NT2/D1 (cell line): ENCODE measurements around the gene ATG101.

ENCODE experiments used
- SUZ12 ChIP-seq: IDR thresholded peaks from 2 replicates; pipeline ENCODE4 v1.6.1; 2011; ENCODE audit not compliant: insufficient read length, insufficient read depth; ENCODE audit errors: extremely low read depth
- YY1 ChIP-seq: IDR thresholded peaks from 2 replicates; pipeline ENCODE4 v1.6.1; 2011; ENCODE audit not compliant: insufficient read length, insufficient read depth
- ZNF274 ChIP-seq: IDR thresholded peaks from 2 replicates; pipeline ENCODE4 v1.6.1; 2011; ENCODE audit warnings: mild to moderate bottlenecking, low read depth, low read length

- no peak for TF ChIP-seq ZNF274
- no peak for TF ChIP-seq SUZ12
- no peak for TF ChIP-seq YY1
These were observed 17.4 kb downstream of the ATG101 start for GRCh38 chr12:52086944-52087835.
